Cerebellar nuclear complex (tissue), 1 donor: ENCODE results near the gene FKBP1B.
"Not testable (repeated sequence)": the region's sequence is repeated elsewhere in the genome, so short reads cannot be mapped to it uniquely, and the experiment has no call there.

Source experiments
- DNase-seq, 2 experiments: peaks; one replicate each; lab custom pipeline; 2025; lab: John Stamatoyannopoulos, UW

FKBP1B gene

DNA sequence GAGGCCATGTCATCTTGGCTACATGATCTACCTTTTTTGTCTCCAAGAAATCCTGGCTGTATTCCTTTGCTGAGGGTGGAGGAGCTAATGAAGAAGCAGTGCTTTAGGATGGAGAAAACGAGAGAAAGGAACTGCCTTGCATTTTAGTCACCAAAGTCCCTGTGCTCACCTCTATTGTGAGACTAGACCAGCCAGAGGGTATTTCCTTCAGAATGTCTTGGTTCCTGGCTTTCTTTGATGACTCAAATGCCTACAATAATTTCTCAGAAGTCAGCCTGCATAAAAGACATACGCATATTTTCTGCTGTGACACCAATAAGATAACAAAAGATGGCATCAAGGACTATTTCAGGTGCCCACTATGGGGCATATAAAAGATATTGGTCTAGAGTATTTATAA is 15.8 kb downstream of the FKBP1B start:
- no peak for DNase-seq

DNA sequence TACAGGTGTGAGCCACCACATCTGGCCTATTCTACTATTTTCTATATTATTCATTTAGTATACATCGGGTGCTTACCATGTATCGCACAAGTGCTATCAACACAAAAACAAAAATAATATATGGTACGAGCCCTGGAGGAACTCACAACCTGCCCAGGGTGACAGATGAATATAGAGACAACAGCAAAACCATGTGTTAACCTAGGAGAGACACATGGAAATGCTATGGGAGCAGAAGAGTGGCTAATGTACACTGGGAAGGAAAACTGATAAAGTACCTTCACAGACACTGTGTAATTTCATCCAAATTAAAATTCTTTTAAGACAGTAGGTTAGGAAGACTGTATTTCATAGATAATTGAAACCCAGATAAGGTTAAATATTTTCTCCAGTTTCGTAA is 22.7 kb downstream of the FKBP1B start:
- no peak for DNase-seq

DNA sequence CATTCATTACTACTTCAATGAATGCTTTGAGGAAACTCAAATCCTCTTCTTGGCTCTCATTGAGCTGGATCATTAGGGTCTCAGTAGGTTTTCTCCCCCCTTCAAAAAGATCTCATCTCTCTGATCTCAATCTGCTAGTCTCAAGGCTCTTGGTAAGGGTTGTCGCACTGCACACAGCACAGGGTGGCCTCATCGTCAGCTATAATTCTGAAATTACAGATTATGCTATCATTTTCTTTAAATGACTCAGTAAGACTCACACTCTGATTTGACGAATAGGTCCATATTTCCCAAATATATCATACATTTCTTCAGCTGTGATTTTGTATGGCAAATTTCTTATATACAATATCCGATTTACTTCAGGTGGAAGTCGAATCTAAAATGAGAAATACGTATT is 24.3 kb downstream of the FKBP1B start:
- no peak for DNase-seq

DNA sequence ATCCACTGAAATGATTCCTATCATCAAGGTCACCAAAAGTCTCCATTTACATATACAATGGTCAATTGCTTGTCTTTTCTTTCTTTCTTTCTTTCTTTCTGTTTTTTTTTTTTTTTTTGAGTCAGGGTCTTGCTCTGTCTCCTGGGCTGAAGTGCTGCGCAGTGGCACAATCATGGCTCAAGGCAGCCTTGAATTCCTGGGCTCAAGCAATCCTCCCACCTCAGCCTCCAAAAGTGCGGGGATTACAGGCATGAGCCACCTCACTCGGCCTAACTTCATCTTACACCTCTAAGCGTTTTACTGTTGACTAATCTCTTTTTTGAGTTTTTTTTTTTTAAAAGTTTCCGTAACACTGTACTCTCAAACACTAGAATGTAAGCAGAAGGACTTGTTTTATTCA is 25.7 kb downstream of the FKBP1B start:
- DNase-seq: no peak

DNA sequence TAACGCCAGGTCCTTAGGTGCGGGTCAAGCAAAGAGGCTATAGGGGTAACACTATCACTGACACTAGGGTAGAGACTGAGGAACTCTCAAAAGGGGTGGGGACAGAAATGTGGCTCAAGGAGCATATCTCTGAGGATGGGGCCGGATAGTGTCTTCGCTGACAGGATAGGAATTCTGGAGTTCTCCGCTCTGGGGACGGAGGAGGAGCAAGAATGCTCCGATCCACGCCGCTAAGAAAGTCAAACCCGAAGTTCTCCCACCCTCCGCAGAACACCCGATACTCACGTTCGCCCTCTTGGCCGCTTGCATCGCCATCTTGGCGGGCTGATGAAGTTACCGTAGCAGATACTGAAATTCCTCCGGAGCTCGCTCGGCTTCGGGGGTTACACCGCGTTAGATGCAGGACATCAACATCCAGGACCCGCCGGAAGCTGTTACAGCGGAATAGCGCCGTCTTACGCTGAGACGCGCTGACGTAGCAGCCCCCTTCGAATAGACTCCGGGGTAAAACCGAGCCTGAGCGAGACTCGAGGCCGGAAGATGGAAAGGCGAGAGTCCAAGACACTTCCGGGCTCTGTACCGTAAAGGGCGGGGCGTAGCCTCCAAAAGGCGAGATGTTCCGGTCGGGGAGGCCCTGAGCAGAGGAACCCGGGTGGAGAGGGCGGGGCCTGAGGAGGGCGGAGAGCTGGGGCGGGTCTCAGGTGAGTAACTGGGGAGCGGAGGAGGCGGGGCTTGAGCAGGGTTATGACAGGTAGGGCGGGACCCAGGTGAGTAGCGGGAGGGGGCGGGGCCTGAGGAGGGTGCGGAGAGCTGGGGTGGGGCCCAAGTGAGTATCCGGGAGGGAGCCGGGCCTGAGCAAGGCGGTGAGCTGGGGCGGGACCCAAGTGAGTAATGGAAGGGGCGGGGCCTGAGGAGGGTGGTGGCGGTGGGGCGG is 26.6 kb downstream of the FKBP1B start, which contains the start of gene SF3B6:
Gene SF3B6 (minus strand): TSS at position 412 of the 934 bp plus-strand sequence. CDS start 97 bp downstream, at position 315.
- peak; percentile 95 for DNase-seq

DNA sequence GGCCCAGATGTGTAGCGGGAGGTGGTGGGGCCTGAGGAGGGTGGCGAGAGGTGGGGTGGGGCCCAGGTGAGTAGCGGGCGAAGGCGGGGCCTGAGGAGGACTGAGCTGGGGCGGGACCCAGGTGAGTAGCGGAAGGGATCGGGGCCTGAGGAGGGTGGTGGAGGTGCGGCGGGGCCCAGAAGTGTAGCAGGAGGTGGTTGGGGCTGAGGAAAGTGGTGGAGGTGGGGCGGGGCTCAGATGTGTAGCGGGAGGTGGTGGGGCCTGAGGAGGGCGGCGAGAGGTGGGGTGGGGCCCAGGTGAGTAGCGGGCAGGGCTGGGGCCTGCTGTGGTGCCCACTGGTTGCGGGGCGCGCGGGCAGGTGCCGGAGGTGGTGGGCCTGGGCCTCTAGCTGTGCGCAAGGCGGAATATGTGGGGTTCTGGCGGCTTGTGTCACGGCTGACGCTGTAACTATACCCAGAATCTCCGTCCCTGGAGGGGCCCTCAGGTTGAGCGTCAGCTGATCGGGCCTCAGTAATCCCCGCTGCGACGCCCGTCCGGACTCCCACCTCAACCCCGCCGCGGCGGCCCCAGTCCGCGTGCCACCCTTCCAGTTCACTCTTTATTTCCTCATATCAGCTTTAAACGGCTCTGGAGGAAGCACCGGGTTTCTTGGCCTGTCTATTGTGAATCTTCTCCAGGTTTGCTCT is 27.5 kb downstream of the FKBP1B start:
- DNase-seq: no peak

DNA sequence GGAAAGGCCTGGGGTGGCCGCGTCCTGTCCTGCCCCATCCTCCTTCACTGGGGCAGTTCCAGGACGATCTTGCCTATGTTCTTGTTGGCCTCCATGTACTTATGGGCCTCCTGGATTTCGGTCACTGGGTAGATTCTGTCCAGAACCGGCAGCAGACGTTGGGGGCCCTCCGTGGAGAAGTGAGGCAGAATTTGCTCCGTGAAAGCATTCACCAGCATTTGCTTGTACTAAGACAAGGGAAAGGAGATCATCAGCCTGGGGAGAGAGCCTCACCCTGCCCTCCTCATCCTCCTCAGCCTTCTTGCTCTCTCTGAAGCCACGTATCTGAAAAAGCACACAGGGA is 28.0 kb downstream of the FKBP1B start:
- DNase-seq: no peak

DNA sequence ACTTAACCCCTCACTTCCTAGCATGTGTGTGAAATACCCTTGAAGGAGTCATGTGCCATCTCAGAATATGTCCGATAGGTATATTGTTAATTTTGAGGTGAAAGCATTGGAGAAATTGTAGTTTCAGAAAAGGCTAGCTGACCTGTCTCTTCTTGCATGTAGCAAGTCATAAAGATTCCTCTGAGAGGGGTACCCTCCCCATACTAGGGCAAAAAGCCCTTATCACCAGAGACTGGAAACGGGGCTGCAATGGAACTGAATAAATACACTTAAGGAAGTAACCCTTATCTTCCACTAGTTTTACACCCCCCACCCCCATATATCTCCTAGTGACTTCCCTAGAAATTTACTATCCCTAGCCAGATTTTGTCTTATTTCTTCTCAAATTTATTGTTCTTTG is 28.3 kb downstream of the FKBP1B start:
- DNase-seq: no peak

DNA sequence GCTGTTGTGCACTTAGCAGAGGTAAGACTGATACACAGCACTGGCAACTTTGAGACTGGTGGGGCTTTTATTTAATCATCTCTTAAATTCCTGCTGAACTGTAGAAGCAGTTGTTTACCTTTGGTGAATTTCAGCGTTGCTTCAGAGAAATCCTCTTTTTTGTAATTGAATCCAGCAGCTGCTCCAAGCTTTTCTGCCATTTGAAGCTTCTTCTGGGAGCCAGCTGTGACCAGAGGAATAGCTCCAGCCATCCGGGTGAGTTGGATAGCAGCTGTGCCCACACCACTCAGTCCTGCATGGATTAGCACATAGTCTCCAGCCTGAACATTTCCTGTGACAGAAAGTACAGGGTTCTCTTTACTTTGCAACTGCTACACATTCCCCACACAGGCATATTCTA is 31.2 kb downstream of the FKBP1B start:
- DNase-seq: no peak

DNA sequence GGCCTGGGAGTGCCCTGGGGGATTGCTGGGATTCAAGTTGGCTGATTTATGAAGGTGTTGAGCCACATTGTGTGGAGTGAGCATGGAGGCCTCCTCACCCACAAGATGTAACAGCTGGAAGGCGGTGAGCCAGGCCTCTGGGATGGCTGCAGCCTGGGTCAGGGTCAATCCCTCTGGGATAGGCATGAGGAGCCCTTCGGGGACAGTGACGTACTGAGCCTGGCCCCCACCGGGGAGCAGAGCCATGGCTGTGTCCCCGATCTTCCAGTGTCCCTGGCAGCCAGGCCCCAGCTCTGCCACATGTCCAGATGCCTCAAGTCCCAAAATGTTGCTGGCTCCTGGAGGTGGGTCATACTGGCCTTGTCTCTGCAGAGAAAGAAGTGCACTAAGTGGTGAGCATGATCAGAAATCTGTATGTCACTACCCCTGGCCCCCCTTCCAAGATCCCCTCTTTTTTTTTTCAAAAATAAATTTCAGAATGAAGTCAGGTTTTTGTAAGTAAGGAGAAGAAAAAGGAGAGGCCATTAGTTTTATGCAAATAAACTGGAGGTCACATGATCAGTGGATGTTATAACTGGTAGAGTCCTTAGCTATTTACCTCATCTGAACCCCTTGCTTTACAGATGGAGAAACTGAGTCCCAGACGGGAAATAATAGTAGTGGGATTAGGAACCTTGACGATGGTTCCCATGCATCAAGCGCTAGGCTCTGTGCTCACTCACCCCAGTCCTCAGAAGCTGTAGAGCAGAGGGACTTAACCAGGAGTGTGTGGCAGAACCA is 33.4 kb downstream of the FKBP1B start:
- no peak for DNase-seq

DNA sequence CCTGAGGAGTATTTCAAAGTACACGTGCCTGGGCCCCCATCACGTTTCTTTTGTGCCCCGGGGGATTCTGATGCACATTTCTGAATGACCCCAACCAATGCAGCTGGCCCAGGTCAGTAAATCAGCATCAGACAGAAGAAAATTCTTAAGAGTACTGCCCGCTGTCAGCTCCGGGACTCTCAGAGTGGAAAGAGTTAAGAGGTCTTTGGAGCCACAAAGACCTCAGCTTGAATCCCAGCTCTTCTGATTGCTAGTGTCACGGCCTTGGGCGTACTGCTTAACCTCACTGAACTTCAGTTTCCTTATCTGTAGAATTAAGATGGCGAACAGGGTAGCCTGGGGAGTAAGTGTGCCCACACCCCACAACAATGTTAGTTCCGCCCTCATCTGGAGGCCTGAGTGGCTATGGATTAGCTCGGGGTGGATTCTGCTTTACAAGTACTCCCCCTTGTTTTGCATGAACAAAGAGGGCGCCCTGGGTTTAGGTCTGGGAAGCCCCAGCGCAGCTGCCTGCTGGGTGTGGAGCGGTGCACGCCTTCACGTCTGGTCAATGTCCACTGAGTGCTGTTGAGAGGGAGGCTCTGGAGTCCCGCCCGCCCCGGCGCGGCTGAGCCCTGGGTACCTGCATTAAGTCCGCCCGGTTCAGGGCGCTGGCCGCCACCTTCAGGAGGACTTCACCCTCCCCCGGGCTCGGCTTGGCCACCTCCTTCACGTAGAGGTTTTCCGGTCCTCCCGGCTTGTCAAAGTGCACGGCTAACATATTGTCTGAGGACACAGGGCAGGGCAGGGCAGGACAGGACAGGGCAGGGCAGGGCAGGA is 34.2 kb downstream of the FKBP1B start:
- no peak for DNase-seq

DNA sequence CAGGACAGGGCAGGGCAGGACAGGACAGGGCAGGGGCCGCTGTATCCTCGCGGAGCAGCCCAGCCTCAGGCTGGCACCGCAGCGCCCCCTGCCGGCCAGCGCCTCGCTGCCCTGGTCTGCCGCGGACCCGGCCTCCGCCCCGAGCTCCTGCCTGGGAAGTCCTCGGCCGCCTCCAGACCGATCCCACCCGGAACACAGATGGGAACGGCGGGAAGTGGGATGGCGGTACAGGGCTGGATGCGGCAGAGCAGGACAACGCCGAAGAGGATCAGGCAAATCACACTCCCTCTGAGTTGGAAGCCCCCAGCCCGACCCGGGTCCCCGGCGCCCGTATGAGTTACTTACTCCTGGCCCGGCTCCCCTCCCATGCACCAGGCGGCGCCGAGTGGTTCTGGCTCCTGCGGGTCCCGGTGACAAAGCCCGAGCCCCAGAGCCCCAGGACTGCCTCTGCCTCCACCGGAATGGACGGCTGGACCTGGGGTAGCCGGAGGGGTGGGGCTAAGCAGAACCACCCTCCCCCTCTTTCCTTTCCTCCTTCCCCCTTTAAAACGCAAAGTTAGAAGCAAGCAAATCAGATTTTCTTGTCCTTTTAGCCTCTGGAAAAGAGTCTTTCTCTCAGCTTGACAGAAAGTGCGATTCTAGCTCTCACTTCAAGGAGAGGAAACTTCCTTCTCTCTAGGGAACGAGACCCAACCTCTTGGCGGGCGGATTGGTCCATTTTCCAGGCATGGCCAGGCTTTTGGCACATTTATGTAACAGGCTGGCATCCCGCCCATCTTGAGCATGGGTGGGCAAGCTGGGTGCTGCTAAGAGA is 35.1 kb downstream of the FKBP1B start, which contains the start of gene TP53I3:
Gene TP53I3 (minus strand): TSS at position 449 of the 814 bp plus-strand sequence. CDS start 508 bp downstream, outside the sequence.
- DNase-seq: peak in 1 of 2 experiments; percentile 4

DNA sequence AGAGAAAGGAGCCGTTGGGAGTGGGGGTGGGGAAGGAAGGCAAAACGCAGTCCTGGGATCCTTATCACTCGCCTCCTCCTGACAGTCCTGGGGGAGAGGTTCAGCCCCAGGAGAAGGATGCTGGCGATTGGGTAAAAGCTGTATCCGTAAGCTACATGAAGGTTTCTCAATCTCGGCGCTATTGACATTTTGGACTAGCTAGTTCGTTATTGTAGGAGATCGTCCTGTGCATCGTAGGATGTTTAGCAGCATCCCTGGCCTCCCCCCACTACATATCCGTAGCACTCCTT is 35.6 kb downstream of the FKBP1B start:
- DNase-seq: no peak

DNA sequence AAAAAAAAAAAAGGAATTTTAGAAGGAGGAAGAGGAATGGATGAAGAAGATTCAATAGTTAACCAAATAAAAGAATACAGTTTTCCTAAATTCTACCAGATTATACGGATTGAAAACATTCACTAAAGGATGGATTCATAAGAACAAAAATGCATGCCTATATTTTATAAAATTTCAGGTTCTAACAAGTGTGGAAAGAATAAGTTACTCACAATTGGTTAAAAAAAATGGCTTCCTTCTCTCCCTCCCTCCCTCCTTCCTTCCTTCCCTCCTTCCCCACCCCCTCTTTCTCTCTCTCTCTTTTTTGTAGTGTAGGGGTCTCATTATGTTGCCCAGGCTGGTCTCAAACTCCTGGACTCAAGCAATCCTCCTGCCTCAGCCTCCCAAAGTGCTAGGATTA is 36.7 kb downstream of the FKBP1B start:
- DNase-seq: no peak

DNA sequence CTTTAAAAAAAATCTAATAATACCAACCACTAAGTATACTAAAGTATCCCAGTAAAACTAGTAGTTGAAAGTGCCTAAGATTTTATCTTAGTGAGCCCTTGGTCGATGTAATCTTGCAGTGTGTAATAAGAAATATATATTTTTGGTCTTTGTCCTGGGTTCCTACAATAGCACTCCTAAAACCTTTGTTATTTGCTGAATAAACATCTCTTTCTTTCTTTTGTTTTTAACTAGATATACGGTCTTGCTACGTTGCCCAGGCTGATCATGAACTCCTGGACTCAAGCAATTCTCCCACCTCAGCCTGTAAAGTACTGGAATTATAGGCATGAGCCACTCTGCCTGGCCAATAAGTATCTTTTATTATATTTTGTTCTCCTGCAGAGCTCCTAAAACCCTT is 37.5 kb downstream of the FKBP1B start:
- no peak for DNase-seq

DNA sequence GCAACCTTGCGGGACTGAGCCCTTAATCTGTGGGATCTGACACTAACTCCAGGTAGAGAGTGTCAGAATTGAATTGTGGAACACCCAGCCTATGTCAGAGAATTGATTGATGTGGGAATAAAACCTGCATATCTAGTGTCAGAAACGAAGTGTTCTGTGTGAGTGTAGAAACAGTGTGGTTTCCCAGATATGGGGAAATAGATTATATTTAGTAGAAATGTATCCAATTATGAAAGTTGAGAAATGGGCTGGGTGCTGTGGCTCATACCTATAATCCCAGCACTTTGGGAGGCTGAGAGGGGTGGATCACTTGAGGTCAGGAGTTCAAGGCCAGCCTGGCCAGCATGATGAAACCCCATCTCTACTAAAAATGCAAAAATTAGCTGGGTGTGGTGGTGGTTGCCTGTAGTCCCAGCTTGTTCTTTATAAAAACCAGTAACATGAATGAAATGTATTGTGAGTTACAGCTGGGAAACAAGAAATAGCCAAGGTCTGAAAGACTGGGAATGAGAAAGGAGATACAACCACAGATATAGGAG is 39.3 kb downstream of the FKBP1B start:
- DNase-seq: no peak

DNA sequence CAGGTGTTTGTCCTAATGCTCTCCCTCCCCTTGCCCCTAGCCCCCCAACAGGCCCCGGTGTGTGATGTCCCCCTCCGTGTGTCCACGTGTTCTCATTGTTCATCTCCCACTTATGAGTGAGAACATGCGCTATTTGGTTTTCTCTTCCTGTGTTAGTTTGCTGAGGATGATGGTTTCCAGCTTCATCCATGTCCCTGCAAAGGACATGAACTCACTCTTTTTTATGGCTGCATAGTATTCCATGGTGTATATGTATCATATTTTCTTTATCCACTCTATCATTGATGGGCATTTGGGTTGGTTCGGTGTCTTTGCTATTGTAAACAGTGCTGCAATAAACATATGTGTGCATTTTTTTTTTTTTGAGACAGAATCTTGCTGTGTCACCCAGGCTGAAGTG is 43.7 kb downstream of the FKBP1B start:
- not testable (repeated sequence) for DNase-seq

DNA sequence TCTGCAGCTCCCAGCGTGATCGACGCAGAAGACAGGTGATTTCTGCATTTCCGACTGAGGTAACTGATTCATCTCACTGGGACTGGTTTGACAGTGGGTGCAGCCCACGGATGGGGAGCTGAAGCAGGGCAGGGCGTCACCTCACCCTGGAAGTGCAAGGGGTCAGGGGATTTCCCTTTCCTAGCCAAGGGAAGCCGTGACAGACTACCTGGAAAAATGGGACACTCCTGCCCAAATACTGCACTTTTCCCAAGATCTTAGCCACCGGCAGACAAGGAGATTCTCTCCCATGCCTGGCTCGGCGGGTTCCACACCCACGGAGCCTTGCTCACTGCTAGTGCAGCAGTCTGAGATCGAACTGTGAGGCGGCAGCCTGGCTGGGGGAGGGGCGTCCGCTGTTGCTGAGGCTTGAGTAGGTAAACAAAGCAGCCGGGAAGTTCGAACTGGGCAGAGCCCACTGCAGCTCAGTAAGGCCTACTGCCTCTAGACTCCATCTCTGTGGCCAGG is 45.7 kb downstream of the FKBP1B start:
- DNase-seq: not testable (repeated sequence)

DNA sequence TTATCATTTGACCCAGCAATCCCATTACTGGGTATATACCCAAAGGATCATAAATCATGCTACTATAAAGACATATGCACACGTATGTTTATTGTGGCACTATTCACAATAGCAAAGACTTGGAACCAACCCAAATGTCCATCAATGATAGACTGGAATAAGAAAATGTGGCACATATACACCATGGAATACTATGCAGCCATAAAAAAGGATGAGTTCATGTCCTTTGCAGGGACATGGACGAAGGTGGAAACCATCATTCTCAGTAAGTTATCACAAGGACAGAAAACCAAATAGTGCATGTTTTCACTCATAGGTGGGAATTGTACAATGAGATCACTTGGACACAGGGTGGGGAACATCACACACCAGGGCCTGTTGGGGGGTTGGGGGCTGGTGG is 51.2 kb downstream of the FKBP1B start:
- not testable (repeated sequence) for DNase-seq

DNA sequence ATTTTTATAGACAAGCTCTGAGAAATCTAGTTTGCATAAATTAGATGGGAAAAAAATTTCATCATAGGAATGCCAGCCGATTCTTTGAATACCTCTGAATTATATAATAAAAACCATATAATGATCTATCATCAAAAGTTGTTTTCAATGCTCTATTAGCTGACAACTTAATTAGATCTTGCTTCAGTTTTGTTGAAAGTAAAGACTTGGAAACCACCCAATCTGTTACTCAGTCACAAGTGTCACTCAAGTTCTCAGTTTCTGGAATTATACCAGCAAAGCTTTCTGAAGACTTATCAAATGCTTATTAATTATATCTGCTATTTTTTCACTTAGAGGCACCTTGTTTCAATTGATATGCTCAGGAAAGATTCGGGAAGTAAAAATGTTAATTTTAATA is 52.5 kb downstream of the FKBP1B start:
- DNase-seq: no peak
